IgD-negative memory B cell (primary cell): ENCODE measurements around the gene PKLR. TPM values are rescaled to one million over a fixed set of nuclear protein-coding genes. Genes with fewer than 3 reads are reported as not detected.

Experiments used
- H3K27ac Mint-ChIP-seq, 3 donors: one replicate each; pipeline ENCODE4 v1.8.0; 2020 to 2022; ENCODE audit warnings: mild to moderate bottlenecking in 3 of 3, mixed read lengths in 3 of 3, moderate library complexity in 1 of 3
- H3K27me3 Mint-ChIP-seq: one replicate; pipeline ENCODE4 v1.8.0; 2021; ENCODE audit warnings: mixed read lengths
- H3K36me3 Mint-ChIP-seq: one replicate; pipeline ENCODE4 v1.8.0; 2020; ENCODE audit warnings: mild to moderate bottlenecking, mixed read lengths
- H3K4me1 Mint-ChIP-seq, 3 donors: one replicate each; pipeline ENCODE4 v1.8.0; 2020 to 2022; ENCODE audit warnings: mixed read lengths in 3 of 3, mild to moderate bottlenecking in 1 of 3
- H3K4me3 Mint-ChIP-seq, 4 donors: one replicate each; pipeline ENCODE4 v1.8.0; 2020 to 2022; ENCODE audit warnings: mild to moderate bottlenecking in 4 of 4, mixed read lengths in 4 of 4, moderate library complexity in 3 of 4
- H3K9me3 Mint-ChIP-seq, 3 donors: one replicate each; pipeline ENCODE4 v1.8.0; 2020 to 2021; ENCODE audit warnings: mixed read lengths in 3 of 3, mild to moderate bottlenecking in 1 of 3
- polyA plus RNA-seq: library from polyadenylated mRNA; unstranded; fragments of 300-500 nt; fragmentation: Illumina TruSeq; gene quantifications from one replicate; pipeline ENCODE4 v1.2.3, GENCODE V29; 2021

Gene PKLR
- polyA plus RNA-seq, 1 donor from 2014 or later = not detected

DNA sequence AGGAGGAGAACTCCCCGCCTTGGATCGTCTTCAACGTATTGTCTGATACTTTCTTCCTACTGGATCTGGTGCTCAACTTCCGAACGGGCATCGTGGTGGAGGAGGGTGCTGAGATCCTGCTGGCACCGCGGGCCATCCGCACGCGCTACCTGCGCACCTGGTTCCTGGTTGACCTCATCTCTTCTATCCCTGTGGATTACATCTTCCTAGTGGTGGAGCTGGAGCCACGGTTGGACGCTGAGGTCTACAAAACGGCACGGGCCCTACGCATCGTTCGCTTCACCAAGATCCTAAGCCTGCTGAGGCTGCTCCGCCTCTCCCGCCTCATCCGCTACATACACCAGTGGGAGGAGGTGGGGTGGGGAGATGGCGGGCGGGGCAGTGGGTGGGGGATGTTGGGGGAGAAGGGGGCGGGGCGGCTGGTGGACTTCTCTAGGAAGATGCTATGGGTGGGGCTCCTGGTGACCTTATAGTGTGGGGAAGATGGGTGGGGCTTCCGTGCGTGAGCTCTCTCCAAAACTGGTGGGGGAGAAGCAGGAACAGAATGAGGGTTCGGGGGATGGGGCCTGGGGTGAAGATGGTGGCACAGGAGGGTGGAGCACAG is 18.6 kb downstream of the PKLR start:
- Mint-ChIP-seq H3K27me3 (no peaks in the 10 kb centered on the region), H3K4me1 (peaks cover 5 to 8% (median 8%) of the 10 kb centered on the region in 3 donors), H3K27ac (no peak overlapping the region), H3K36me3 (no peaks in the 10 kb centered on the region), H3K4me3 (no peak overlapping the region), H3K9me3 (no peaks in the 10 kb centered on the region)

- Mint-ChIP-seq H3K9me3 (no peaks in the 10 kb centered on the region), H3K27me3 (no peaks in the 10 kb centered on the region), H3K36me3 (no peaks in the 10 kb centered on the region), H3K4me3 (peak overlapping the region in 1 of 4 donors; percentile 77), H3K27ac (peak overlapping the region in 2 of 3 donors; percentile 57 to 73), H3K4me1 (peaks cover 13 to 26% (median 16%) of the 10 kb centered on the region in 3 donors)
These were observed 22.0 kb downstream of the PKLR start for GRCh38 chr1:155279268-155279667.

DNA sequence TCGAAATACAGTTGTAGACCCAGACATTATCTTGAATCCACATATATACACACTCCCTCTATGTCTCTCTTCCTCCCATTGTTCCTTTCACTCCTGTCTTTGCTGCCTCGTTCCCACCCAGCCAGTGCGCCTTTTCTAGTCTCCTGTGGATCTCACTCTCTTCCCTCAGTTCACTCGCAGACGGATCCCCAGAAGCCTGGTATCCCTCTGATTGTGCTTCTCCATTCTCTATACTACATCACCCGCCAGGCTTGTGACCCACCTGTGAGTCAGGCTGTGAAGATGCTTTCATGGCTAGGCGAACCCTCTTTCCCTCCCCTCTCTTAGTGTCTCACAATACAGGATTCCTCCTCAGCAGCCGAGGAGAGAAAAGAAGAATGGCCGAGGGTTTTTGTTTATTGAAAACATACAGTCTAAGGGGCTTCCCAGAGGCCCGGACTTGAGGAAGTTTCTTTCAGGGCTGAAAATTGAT is 22.5 kb downstream of the PKLR start:
- no peaks in the 10 kb centered on the region for H3K36me3 Mint-ChIP-seq
- no peaks in the 10 kb centered on the region for H3K9me3 Mint-ChIP-seq
- H3K4me3 Mint-ChIP-seq = peak overlapping the region; percentile 77 to 90 (median 84)
- H3K27me3 Mint-ChIP-seq = no peaks in the 10 kb centered on the region
- peaks cover 15 to 28% (median 18%) of the 10 kb centered on the region in 3 donors for H3K4me1 Mint-ChIP-seq
- H3K27ac Mint-ChIP-seq = peak overlapping the region; percentile 53 to 73 (median 57)

DNA sequence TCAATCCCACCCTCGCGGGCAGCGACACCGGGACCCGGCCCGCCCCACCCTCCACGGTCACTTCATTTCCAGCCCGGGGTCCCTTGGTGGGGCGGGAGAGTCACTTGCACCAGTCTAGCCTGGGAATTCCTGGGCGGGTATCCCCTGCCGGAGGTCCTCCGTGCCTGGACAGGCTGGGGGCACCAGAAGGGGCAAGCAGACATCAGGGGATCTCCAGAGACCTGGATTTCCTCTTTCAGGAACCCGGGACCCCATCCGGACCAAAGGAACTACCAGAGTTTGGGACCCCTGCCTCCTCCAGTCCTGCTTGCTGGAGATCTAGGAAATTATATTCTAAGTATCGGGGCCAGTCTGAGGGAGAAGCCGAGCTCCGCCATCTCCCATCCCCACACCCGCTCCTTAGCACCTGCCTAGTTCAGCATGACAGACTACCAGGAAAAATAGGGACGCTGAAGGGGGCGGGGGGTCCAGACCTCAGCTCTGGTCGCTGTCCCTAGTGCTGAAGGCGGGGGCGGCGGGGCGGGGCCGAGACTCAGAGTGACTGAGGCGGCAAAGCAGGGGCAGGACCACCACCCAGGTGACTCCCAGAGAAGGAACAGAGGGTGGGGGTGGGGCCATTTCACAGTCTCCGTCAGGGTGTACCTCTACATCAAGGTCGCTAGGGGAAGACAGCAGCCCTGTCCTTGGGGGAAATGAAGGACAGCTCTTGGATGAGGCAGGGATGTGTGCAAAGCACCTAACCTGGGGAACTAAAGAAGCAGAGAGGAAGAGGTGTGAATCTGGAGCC is 23.1 kb downstream of the PKLR start:
- Mint-ChIP-seq H3K4me3 (peak overlapping the region; percentile 77 to 90 (median 84)), H3K9me3 (no peaks in the 10 kb centered on the region), H3K27ac (peak overlapping the region; percentile 53 to 73 (median 57)), H3K4me1 (peaks cover 19 to 30% (median 20%) of the 10 kb centered on the region in 3 donors), H3K27me3 (no peaks in the 10 kb centered on the region), H3K36me3 (no peaks in the 10 kb centered on the region)

- Mint-ChIP-seq H3K27me3 (no peaks in the 10 kb centered on the region), H3K27ac (peak within 1 kb of the TSS; percentile 23 to 57 (median 43)), H3K9me3 (no peaks in the 10 kb centered on the region), H3K4me3 (peak within 1 kb of the TSS; percentile 77 to 90 (median 84)), H3K36me3 (no peaks in the 10 kb centered on the region), H3K4me1 (peaks cover 25 to 34% (median 26%) of the 10 kb centered on the region in 3 donors)
These were observed 24.0 kb downstream of the PKLR start, which contains the start of gene HCN3 for GRCh38 chr1:155277070-155277901. HCN3 (plus strand) TSS chr1:155277463; CDS start chr1:155277591, 128 bp downstream.

DNA sequence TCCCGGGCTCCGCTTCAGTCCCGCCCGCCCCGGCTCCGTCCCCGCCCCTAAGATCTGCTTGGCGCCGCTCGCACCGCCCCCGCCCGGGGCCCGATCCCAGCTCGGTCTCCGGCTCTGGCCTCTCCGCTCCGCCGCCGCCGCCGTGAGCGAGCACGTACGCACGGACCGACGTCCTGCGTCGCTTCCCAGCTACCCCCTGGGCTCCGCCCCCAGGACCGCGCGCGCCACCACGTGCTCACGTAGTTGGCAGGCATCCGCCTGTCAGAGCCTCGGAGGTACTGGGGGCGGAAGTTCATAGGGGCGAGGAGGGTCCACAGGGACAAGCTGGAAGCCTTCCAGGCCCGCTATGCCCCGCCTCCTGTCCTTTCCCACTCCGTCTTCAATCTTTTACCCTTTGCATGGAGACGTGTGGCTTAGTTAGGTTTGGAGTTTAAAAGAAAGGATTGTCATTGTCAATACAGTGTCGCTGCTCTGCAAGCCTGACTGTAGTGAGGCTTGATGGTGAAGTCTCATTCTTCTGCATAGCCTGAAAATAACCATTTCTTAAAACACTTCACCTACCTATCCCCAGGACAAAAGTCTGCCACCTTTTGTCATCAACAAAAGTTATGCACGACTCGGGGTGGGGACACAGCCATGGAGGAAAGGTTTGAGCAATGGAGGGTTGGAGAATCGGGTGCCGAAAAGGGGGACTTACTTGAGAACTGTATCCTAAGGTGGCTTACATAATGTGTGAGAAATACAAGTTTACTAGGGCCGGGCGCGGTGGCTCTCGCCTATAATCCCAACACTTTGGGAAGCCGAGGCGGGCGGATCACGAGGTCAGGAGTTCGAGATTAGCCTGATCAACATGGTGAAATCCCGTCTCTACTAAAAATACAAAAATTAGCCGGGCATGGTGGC is 27.6 kb downstream of the PKLR start, which contains the start of gene CLK2:
Gene CLK2, minus strand, starts transcription at position 162 of the 903 bp plus-strand sequence. CDS start 2,527 bp downstream, outside the sequence.
- H3K4me3 Mint-ChIP-seq = peak within 1 kb of the TSS; percentile 85 to 100 (median 95)
- no peaks in the 10 kb centered on the region for H3K36me3 Mint-ChIP-seq
- no peaks in the 10 kb centered on the region for H3K9me3 Mint-ChIP-seq
- H3K27me3 Mint-ChIP-seq = no peaks in the 10 kb centered on the region
- peaks cover 31 to 37% (median 33%) of the 10 kb centered on the region in 3 donors for H3K4me1 Mint-ChIP-seq
- peak within 1 kb of the TSS; percentile 79 to 96 (median 93) for H3K27ac Mint-ChIP-seq

DNA sequence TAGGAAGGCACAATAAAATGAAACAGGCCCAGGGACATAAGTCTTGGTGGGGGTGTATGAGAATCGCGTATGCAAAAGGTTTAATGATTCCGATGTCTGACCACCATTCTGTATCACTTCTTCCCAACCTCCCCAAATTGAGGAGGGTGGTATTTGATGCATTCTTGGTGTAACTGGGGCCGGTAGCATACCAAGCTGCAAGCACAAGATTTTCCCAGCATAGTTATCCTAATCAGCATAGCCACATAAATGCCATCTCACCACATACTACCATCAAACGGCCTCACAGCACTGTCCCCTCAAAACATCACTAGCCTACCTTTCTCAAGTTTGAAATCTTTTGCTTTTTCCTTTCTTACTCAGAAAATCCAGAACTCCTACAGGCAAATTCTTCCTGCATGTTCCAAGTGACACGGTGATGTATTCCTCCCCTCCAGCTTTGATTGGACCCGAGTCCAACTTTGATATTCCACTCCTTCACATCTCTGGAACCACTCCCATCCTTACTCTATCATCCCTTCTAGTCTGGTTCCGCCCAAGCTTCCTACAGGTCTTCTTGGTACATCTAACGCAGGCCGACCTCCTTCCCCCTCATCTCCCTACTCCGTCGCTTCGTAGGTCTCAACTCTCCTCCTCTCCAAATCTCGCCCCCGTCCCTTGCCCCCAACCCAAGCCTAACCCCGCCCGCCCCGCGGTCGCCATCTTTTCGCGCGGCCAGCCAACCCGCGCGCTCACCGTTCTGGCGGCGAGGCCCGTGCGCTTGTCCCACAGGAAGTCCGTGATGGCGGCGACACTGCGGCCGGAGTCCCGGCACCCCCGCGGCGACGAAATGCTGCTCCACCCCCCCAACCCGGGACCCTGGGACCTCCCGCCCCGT is 28.5 kb downstream of the PKLR start:
- Mint-ChIP-seq H3K36me3 (no peaks in the 10 kb centered on the region), H3K9me3 (no peaks in the 10 kb centered on the region)

GRCh38 chr1:155269381-155269780 is 31.9 kb downstream of the PKLR start:
- Mint-ChIP-seq H3K9me3 (no peaks in the 10 kb centered on the region), H3K4me1 (peaks cover 14 to 22% (median 21%) of the 10 kb centered on the region in 3 donors), H3K4me3 (peak overlapping the region in 2 of 4 donors; percentile 48 to 70), H3K27me3 (no peaks in the 10 kb centered on the region), H3K36me3 (peaks cover 4% of the 10 kb centered on the region), H3K27ac (no peak overlapping the region)

More for the DNA sequence above, 28.5 kb downstream of the PKLR start:
- Mint-ChIP-seq H3K27ac (peak overlapping the region; percentile 79 to 96 (median 93)), H3K27me3 (no peaks in the 10 kb centered on the region), H3K4me3 (peak overlapping the region; percentile 85 to 100 (median 95)), H3K4me1 (peaks cover 28 to 32% (median 30%) of the 10 kb centered on the region in 3 donors)

GRCh38 chr1:155268630-155269029 is 32.6 kb downstream of the PKLR start:
- H3K36me3 Mint-ChIP-seq = peaks cover 4% of the 10 kb centered on the region
- H3K4me1 Mint-ChIP-seq = peaks cover 11 to 19% (median 19%) of the 10 kb centered on the region in 3 donors
- H3K27me3 Mint-ChIP-seq = no peaks in the 10 kb centered on the region
- no peaks in the 10 kb centered on the region for H3K9me3 Mint-ChIP-seq
- H3K4me3 Mint-ChIP-seq = no peak overlapping the region
- H3K27ac Mint-ChIP-seq = no peak overlapping the region

GRCh38 chr1:155267373-155267772 is 33.9 kb downstream of the PKLR start:
- peaks cover 7 to 17% (median 10%) of the 10 kb centered on the region in 3 donors for H3K4me1 Mint-ChIP-seq
- no peak overlapping the region for H3K4me3 Mint-ChIP-seq
- no peaks in the 10 kb centered on the region for H3K27me3 Mint-ChIP-seq
- H3K36me3 Mint-ChIP-seq = peaks cover 8% of the 10 kb centered on the region
- no peaks in the 10 kb centered on the region for H3K9me3 Mint-ChIP-seq
- H3K27ac Mint-ChIP-seq = no peak overlapping the region

GRCh38 chr1:155266553-155266952 is 34.7 kb downstream of the PKLR start:
- peak overlapping the region in 1 of 3 donors; percentile 33 for H3K27ac Mint-ChIP-seq
- H3K4me1 Mint-ChIP-seq = peaks cover 8 to 17% (median 10%) of the 10 kb centered on the region in 3 donors
- H3K9me3 Mint-ChIP-seq = no peaks in the 10 kb centered on the region
- no peaks in the 10 kb centered on the region for H3K27me3 Mint-ChIP-seq
- peaks cover 8% of the 10 kb centered on the region for H3K36me3 Mint-ChIP-seq
- peak overlapping the region in 1 of 4 donors; percentile 42 for H3K4me3 Mint-ChIP-seq

DNA sequence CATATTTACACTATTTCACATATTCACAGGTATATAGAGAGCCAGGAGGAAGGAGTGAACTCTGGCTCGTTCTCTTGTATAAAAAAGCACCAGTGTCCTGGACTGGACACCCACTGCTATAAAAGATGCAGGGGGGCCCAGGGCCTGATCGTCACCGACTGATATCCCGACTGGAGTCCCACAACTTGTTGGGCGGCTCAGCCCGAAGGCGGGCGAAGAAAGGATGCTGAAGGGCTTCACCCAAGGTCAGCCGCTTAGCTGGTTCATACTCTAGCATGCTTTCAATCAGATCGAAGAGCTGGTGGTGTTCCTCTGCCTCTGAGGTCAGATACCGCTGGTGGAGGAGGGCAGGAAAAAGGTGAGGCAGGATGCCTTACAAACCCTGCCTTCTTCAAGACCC is 38.2 kb downstream of the PKLR start:
- H3K27ac Mint-ChIP-seq = peak overlapping the region in 2 of 3 donors; percentile 73 to 97
- H3K27me3 Mint-ChIP-seq = no peaks in the 10 kb centered on the region
- peaks cover 11 to 15% (median 15%) of the 10 kb centered on the region in 3 donors for H3K4me1 Mint-ChIP-seq
- peak overlapping the region in 3 of 4 donors; percentile 90 to 99 (median 97) for H3K4me3 Mint-ChIP-seq
- H3K9me3 Mint-ChIP-seq = no peaks in the 10 kb centered on the region
- peaks cover 8% of the 10 kb centered on the region for H3K36me3 Mint-ChIP-seq
